Measurements from ENCODE around the gene CARMIL3.
"Not testable (repeated sequence)": the region's sequence is repeated elsewhere in the genome, so short reads cannot be mapped to it uniquely, and the experiment has no call there.

The CARMIL3 gene

DNA sequence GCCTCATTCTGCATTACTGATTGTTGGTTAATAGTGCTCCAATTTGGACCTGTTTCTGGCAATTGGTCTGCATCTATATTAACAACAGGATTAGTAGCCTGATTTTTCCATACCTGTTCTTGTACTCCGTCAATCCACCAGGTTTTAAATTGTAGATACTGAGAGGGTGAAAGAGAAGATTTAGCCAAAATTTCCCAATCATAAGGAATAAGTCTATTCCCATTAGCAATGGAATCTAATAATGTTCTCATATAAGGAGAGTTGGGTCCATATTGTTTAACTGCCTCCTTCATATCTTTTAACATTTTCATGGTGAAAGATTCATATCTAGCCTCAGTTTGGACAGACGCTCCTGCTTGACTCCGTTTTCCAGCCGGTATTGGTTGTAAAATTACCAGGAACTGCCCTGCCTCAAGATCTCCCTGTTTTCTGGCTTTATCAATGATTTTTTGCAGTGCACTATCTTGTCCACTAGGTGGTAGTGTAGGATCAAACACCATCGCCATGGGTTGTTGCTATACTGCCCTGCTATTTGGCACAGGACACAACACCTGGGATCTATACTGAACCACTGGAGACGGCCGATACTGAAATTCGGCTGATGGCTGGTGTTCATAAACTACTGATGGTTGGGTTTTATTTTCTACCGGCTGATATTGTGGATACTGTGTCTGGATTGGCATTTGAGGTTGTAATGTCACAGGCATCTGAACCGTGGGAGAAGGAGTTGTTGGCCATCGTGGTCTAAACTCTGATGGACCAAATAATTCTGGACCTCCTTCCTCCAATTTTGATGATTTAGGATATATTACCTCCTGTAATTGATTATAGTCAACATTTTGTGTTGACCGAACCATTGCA lies 37.9 kb upstream of the CARMIL3 start:
- no peaks in the 10 kb centered on the region for H3K36me3 ChIP-seq (replicated peaks; ENCODE audit: low read depth, low read length)
- no peak overlapping the region; the same call in 1 of the 2 replicates for H3K4me2 ChIP-seq (ENCODE audit: low read length)
- no peaks in the 10 kb centered on the region for H3K9me3 ChIP-seq (ENCODE audit: insufficient read depth, low read length)
- no peak overlapping the region for H3K4me3 ChIP-seq (ENCODE audit: low read length)
- H3K4me1 ChIP-seq (ENCODE audit: low read length) = no peaks in the 10 kb centered on the region; the same call in 1 of the 2 replicates
- H3K9ac ChIP-seq (ENCODE audit: low read length) = no peak overlapping the region
- TF ChIP-seq, protein P1, sequence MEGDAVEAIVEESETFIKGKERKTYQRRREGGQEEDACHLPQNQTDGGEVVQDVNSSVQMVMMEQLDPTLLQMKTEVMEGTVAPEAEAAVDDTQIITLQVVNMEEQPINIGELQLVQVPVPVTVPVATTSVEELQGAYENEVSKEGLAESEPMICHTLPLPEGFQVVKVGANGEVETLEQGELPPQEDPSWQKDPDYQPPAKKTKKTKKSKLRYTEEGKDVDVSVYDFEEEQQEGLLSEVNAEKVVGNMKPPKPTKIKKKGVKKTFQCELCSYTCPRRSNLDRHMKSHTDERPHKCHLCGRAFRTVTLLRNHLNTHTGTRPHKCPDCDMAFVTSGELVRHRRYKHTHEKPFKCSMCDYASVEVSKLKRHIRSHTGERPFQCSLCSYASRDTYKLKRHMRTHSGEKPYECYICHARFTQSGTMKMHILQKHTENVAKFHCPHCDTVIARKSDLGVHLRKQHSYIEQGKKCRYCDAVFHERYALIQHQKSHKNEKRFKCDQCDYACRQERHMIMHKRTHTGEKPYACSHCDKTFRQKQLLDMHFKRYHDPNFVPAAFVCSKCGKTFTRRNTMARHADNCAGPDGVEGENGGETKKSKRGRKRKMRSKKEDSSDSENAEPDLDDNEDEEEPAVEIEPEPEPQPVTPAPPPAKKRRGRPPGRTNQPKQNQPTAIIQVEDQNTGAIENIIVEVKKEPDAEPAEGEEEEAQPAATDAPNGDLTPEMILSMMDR (IDR thresholded peaks at IDR 0.05; ENCODE audit: low read depth, low read length) = peak; percentile 82
- TF ChIP-seq EZH2phosphoT487 (IDR thresholded peaks at IDR 0.05; ENCODE audit: low read depth) = no peak
- no peak overlapping the region for H2AFZ ChIP-seq (ENCODE audit: low read depth, low read length)
- H3K79me2 ChIP-seq (ENCODE audit: low read length) = no peaks in the 10 kb centered on the region
- H3K27me3 ChIP-seq (ENCODE audit: low read depth, low read length) = no peaks in the 10 kb centered on the region
- H4K20me1 ChIP-seq (ENCODE audit: insufficient read depth, low read length) = no peaks in the 10 kb centered on the region
- H3K27ac ChIP-seq (ENCODE audit: low read length) = no peak overlapping the region

DNA sequence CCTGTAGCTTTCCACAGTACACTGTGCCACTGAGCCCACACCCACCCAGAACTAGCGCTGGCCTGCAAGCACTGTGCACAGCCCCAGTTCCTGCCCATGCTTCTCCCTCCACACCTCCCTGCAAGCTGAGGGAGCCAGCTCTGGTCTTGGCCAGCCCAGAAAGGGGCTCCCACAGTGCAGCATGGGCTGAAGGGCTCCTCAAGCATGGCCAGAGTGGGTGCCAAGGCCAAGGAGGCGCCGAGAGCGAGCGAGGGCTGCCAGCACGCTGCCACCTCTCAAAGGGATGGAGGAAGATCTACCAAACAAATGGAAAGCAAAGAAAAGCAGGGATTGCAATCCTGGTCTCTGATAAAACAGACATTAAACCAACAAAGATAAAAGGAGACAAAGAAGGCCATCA lies 36.1 kb upstream of the CARMIL3 start:
- not testable (repeated sequence) for H3K4me1 ChIP-seq (ENCODE audit: low read length); H3K4me3 ChIP-seq (ENCODE audit: low read length); H2AFZ ChIP-seq (ENCODE audit: low read depth, low read length); H3K9ac ChIP-seq (ENCODE audit: low read length); H3K79me2 ChIP-seq (ENCODE audit: low read length); H3K4me2 ChIP-seq (ENCODE audit: low read length); H3K36me3 ChIP-seq (replicated peaks; ENCODE audit: low read depth, low read length); H3K9me3 ChIP-seq (ENCODE audit: insufficient read depth, low read length); H4K20me1 ChIP-seq (ENCODE audit: insufficient read depth, low read length); H3K27ac ChIP-seq (ENCODE audit: low read length); H3K27me3 ChIP-seq (ENCODE audit: low read depth, low read length)

DNA sequence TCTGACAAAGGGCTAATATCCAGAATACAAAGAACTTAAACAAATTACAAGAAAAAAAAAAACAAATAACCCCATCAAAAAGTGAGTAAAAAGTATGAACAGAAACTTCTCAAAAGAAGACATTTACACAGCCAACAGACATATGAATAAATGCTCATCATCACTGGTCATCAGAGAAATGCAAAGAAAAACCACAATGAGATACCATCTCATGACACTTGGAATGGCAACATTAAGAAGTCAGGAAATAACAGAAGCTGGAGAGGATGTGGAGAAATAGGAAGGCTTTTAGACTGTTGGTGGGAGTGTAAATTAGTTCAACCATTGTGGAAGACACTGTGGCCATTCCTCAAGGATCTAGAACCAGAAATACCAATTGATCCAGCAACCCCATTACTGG lies 32.8 kb upstream of the CARMIL3 start:
- H2AFZ ChIP-seq (ENCODE audit: low read depth, low read length); H3K27ac ChIP-seq (ENCODE audit: low read length); H3K4me2 ChIP-seq (ENCODE audit: low read length); H3K4me3 ChIP-seq (ENCODE audit: low read length); H3K9me3 ChIP-seq (ENCODE audit: insufficient read depth, low read length); H3K9ac ChIP-seq (ENCODE audit: low read length); H3K27me3 ChIP-seq (ENCODE audit: low read depth, low read length); H3K79me2 ChIP-seq (ENCODE audit: low read length); H3K36me3 ChIP-seq (replicated peaks; ENCODE audit: low read depth, low read length); H4K20me1 ChIP-seq (ENCODE audit: insufficient read depth, low read length); H3K4me1 ChIP-seq (ENCODE audit: low read length): not testable (repeated sequence)

DNA sequence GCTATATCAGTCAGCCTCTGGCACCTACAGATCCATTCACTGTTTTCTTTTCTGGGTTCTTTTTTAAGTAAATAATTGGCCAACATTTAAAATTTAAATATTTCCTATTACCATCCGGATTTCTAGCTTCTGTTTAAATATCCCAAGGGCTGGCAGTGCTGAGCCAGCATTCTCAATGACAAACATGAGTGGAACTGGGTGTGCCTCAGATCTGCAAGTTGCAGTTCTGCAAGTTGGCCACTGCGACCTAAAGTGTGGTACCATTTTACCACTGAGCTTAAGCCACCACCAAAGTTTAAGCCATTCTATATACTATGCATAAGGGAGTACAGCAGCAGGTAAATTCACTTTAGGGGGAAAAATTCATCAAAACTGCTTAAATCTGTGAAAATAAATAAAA lies 31.9 kb upstream of the CARMIL3 start:
- H3K27me3 ChIP-seq (ENCODE audit: low read depth, low read length); H3K27ac ChIP-seq (ENCODE audit: low read length); H3K9ac ChIP-seq (ENCODE audit: low read length); H2AFZ ChIP-seq (ENCODE audit: low read depth, low read length); H3K36me3 ChIP-seq (replicated peaks; ENCODE audit: low read depth, low read length); H3K9me3 ChIP-seq (ENCODE audit: insufficient read depth, low read length); H4K20me1 ChIP-seq (ENCODE audit: insufficient read depth, low read length); H3K4me1 ChIP-seq (ENCODE audit: low read length); H3K4me2 ChIP-seq (ENCODE audit: low read length); H3K79me2 ChIP-seq (ENCODE audit: low read length); H3K4me3 ChIP-seq (ENCODE audit: low read length): not testable (repeated sequence)

DNA sequence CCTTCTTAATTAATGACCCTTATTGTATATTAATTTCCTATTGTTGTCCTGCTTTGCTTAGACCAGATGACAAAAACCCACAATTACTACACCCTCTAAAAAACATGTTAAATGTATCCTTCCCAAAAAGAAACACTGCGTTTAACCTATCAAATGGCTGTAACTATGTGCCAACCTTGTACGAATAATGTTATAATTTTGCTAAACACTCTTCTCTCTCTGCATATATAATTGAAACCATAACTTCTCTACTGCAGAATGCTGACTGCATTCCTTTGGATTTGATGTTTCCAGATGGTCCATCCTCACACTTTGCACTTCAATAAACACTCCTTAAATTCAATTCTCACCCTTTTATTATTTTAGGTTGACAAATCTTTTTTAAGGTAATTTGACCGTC lies 31.3 kb upstream of the CARMIL3 start:
- H3K4me3 ChIP-seq (ENCODE audit: low read length); H3K27me3 ChIP-seq (ENCODE audit: low read depth, low read length); H4K20me1 ChIP-seq (ENCODE audit: insufficient read depth, low read length); H3K27ac ChIP-seq (ENCODE audit: low read length); H3K4me2 ChIP-seq (ENCODE audit: low read length); H2AFZ ChIP-seq (ENCODE audit: low read depth, low read length); H3K4me1 ChIP-seq (ENCODE audit: low read length); H3K79me2 ChIP-seq (ENCODE audit: low read length); H3K36me3 ChIP-seq (replicated peaks; ENCODE audit: low read depth, low read length); H3K9me3 ChIP-seq (ENCODE audit: insufficient read depth, low read length); H3K9ac ChIP-seq (ENCODE audit: low read length): not testable (repeated sequence)

DNA sequence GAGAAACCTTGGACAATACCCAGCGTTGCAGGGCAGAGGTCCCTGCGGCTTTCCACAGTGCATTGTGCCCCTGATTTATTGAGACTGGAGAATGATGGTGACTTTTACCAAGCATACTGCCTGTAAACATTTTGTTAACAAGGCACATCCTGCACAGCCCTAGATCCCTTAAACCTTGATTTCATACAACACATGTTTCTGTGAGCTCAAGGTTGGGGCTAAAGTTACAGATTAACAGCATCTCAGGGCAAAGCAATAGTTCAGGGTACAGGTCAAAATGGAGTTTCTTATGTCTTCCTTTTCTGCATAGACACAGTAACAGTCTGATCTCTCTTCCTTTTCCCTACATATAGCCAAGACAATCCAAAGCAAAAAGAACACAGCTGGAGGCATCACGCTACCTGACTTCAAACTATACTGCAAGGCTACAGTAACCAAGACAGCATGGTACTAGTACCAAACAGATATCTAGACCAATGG lies 26.8 kb upstream of the CARMIL3 start:
- not testable (repeated sequence) for H2AFZ ChIP-seq (ENCODE audit: low read depth, low read length); H3K79me2 ChIP-seq (ENCODE audit: low read length); H3K9ac ChIP-seq (ENCODE audit: low read length); H3K27me3 ChIP-seq (ENCODE audit: low read depth, low read length); H4K20me1 ChIP-seq (ENCODE audit: insufficient read depth, low read length); H3K9me3 ChIP-seq (ENCODE audit: insufficient read depth, low read length); H3K27ac ChIP-seq (ENCODE audit: low read length); H3K4me3 ChIP-seq (ENCODE audit: low read length); H3K36me3 ChIP-seq (replicated peaks; ENCODE audit: low read depth, low read length); H3K4me1 ChIP-seq (ENCODE audit: low read length); H3K4me2 ChIP-seq (ENCODE audit: low read length)

DNA sequence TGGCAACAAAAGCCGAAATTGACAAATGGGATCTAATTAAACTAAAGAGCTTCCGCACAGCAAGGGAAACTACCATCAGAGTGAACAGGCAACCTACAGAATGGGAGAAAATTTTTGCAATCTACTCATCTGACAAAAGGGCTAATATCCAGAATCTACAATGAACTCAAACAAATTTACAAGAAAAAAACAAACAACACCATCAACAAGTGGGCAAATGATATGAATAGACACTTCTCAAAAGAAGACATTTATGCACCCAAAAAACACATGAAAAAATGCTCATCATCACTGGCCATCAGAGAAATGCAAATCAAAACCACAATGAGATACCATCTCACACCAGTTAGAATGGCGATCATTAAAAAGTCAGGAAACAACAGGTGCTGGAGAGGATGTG lies 22.1 kb upstream of the CARMIL3 start:
- H3K79me2 ChIP-seq (ENCODE audit: low read length); H3K27me3 ChIP-seq (ENCODE audit: low read depth, low read length); H3K27ac ChIP-seq (ENCODE audit: low read length); H3K4me2 ChIP-seq (ENCODE audit: low read length); H2AFZ ChIP-seq (ENCODE audit: low read depth, low read length); H3K9ac ChIP-seq (ENCODE audit: low read length); H3K4me3 ChIP-seq (ENCODE audit: low read length); H3K4me1 ChIP-seq (ENCODE audit: low read length); H3K9me3 ChIP-seq (ENCODE audit: insufficient read depth, low read length); H3K36me3 ChIP-seq (replicated peaks; ENCODE audit: low read depth, low read length); H4K20me1 ChIP-seq (ENCODE audit: insufficient read depth, low read length): not testable (repeated sequence)

DNA sequence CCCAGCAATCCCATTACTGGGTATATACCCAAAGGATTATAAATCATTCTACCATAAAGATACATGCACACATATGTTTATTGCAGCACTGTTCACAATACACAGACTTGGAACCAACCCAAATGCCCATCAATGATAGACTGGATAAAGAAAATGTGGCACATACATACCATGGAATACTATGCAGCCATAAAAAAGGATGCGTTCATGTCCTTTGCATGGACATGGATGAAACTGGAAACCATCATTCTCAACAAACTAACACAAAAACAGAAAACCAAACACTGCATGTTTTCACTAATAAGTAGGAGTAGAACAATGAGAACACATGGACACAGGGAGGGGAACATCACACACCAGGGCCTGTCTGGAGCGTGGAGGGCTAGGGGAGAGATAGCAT lies 20.5 kb upstream of the CARMIL3 start:
- H3K27me3 ChIP-seq (ENCODE audit: low read depth, low read length); H3K9ac ChIP-seq (ENCODE audit: low read length); H2AFZ ChIP-seq (ENCODE audit: low read depth, low read length); H3K4me2 ChIP-seq (ENCODE audit: low read length); H3K27ac ChIP-seq (ENCODE audit: low read length); H3K36me3 ChIP-seq (replicated peaks; ENCODE audit: low read depth, low read length); H3K9me3 ChIP-seq (ENCODE audit: insufficient read depth, low read length); H4K20me1 ChIP-seq (ENCODE audit: insufficient read depth, low read length); H3K4me3 ChIP-seq (ENCODE audit: low read length); H3K79me2 ChIP-seq (ENCODE audit: low read length); H3K4me1 ChIP-seq (ENCODE audit: low read length): not testable (repeated sequence)
